ENCODE results near the gene MED14.

Gene MED14

DNA sequence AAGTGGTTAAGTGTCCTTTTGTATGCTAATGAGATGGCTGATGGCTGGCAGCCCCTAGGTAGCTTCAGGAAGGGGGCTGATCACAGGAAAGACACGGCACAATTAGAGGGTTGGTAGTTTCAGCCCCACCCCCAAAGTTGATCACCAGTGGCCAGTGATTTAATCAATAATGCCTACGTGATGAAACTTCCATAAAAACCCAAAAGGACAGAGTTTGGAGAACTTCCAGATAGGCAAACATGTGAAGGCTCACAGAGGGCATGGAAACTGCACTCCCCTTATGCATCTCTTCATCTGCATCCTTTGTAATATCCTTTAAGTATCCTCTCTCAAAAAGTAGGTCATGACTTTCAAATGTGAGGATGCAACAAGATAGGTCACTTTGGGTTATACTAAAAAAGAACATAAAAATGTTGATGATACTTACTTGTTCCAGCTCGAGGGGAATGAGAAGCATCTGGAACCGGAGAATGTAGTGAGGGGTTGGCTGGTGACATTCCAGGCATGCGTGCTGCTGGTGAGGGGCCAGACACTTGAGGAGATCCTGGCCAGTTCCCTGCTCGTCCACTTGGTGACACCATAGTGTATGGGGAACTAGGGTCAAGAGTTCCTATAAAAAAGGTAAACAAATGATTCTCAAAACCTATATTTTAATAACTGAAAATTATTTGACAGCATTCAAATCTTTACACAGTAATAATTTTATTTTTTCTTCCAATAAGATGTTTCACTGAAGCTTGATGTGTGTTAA, 71.3 kb downstream of the MED14 start:
- peak; percentile 15 for DNase-seq (ENCODE audit: low spot score)

DNA sequence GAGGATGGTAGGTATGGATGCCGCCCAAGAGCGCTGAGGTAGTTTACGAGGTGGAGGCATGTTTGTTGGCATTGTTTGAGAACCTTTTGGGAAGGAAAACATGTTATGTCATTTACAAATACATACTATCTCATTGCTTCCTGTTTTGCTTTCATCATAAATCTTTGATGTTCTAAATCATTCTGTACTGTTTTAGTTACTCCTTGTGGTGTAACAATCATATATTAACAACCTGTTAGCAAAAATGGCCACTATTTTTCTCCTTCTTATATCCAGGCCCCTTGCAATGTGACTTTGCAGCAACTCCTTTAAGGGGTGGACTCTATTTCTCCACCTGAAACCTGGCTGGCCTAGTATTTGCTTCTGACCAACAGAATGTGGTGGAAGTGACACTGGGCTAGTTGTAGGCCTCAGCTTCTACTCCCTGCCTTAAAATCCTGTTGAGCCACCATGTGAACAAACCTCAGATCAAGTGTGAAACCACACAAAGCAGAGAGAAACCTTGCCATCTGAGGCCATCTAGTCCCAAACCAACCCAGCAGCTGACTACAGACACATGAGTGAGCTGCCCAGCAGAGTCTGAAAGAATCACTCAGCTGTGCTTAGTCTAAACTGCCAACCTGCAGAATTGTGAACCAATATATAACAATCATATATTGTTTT, 72.1 kb downstream of the MED14 start:
- DNase-seq (ENCODE audit: low spot score), result no peak

- no peak for DNase-seq (ENCODE audit: low spot score)
These were observed 73.9 kb downstream of the MED14 start for GRCh38 chrX:40661489-40661888.

- no peak for DNase-seq (ENCODE audit: low spot score)
These were observed 75.0 kb downstream of the MED14 start for GRCh38 chrX:40660381-40660780.

- no peak for DNase-seq (ENCODE audit: low spot score)
These were observed 81.8 kb downstream of the MED14 start for GRCh38 chrX:40653535-40653934.

DNA sequence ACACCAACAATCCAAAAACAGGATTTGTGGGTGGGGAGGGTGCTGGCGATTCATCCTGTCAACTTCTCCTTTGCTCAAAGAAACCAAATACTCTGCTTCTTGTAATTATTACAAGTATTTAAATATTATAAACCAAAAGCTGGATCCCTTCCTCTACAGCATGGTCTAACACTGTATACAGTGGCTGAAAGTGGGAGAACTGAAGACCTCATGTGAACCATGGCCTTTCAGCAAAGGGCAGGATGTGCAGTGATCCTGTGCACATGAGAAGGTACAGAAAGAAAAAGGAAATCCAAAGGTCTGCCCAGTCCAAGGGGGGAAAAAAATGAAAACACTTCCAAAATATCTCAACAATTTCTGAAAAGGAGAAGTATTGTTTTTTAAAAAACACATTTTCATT, 82.7 kb downstream of the MED14 start:
- DNase-seq (ENCODE audit: low spot score), result no peak

- peak; percentile 62 for DNase-seq (ENCODE audit: low spot score)
These were observed 83.6 kb downstream of the MED14 start for GRCh38 chrX:40651620-40652223.

- DNase-seq (ENCODE audit: low spot score), result peak; percentile 84
These were observed 87.8 kb downstream of the MED14 start, which contains the start of gene CXorf38 for GRCh38 chrX:40647307-40648197. Gene CXorf38 (minus strand): TSS chrX:40647561. CDS start chrX:40647520, 41 bp downstream.

DNA sequence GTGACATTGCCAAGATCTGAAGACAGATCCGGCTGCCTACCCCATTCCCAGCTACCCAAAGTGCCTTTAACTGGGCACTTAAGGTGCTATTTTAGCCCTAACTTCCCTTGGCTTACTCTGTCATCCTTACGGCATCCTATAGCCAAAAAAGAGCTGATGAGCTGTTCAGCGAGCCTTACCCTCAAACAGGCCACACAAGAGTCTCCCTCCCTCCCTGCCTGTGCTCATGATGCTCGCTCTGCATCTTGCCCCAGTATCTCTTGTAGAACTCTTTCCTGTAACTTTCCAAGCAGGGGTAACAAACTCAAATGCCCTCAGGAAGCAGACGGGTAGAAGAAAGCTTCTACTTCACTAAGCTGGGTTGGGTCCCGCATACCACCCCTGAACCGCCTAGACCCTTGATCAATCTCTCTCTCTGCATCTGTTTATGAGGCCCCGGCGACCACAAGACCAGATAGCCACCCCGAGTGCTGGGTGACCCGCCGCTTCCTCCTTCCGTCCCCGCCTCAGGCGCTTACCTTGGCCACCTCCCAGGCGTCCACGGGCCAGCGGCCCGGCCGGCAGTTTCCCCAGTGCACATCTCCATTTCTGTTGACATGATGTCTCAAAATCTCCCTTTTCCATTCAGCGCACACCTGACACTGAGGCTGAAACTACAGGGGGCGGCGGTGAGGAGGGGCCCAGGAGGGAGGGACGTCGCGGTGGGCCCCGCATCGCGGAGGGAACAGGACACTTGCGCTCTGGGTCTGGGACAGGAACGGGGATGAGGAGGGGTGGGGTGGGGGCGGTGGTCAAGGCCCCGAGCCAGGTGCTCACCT, 88.6 kb downstream of the MED14 start:
- peak; percentile 2 for DNase-seq (ENCODE audit: low spot score)

DNA sequence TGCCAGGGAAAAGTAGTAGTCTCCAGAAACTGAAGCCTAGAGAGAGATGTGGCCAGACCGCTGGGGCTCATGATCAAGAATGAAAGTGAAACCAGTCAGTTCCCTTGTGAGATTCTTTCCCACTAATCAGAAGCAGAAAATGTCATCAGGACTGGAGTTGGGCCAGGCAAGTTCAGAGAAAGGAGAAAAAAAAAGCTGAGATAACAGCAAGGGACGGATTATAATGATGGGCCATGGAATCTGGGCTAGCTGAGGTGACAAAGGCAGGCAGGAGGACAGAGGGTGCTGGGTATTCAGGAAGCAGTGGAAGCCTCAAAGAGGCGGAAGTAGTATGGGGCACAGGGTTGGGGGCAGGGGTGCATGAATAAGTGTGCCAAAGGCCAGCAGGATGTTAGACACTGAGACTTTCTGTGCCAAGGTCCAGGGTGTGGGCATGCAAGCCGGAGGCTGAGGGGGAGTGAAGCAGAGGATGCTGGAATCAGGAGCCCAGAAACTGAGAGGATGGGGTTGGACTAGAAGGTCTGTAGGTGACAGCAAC, 90.5 kb downstream of the MED14 start:
- peak; percentile 35 for DNase-seq (ENCODE audit: low spot score)

GRCh38 chrX:40644176-40644575, 91.2 kb downstream of the MED14 start:
- peak; percentile 34 for DNase-seq (ENCODE audit: low spot score)

DNA sequence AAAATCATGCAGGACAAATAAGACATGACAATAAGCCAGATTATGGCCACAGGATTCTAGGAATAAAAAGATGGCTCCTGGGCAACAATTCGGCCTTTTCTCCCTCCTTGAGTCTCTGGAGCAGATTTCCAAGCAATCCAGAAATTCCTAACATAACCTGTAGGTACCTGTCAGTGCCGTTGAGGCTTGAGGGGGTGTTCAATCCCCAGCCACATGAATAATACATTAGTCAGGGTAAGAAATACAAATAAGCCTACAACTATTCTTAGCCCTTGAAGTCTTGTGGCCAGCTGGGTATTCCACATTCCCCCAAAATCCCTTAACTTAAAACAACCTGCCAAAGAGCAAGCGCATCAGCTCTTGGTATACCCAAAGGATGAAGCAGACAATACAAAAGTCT, 97.7 kb downstream of the MED14 start:
- no peak for DNase-seq (ENCODE audit: low spot score)

DNA sequence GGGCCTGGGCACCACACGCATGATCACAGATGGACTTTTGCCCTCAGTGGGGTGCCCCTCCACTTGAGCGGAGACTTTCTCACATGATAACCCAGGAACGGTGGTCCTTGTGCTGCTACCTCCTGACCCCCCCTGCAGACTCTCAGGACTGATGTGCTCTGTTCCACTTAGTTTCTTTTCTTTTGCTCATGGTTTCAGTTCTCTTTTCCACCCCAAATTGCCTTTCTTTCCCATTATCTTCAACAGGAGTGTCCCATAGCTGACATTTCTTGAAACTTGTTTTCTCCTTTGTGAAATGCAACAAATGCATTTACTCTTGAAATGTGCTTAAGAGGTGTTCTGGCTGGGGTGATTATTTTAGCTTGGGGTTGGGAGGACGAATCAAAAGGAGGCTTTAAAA, 103.1 kb downstream of the MED14 start:
- DNase-seq (ENCODE audit: low spot score), result no peak

DNA sequence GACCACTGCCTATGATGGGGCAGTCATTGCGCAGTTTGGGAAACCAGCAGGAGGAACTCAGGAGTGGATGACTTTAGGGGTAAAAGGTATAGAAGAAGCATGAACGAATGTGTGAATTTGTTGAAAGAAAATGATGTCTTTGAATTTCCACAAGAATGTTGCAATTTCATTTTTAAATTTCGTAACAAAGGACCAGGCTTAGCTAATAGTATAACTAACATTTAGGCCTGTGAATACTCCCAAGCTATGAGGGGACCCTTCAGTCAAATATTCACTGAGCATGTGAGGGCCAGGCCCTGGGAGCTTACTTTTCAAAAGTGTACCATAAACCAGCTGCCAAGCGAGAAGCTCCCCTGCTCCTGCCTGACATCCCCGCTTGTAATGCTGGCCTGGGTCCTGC, 106.8 kb downstream of the MED14 start:
- no peak for DNase-seq (ENCODE audit: low spot score)

- DNase-seq (ENCODE audit: low spot score), result peak; percentile 12
These were observed 110.0 kb downstream of the MED14 start for GRCh38 chrX:40625294-40625693.

- no peak for DNase-seq (ENCODE audit: low spot score)
These were observed 111.7 kb downstream of the MED14 start for GRCh38 chrX:40623665-40624064.

DNA sequence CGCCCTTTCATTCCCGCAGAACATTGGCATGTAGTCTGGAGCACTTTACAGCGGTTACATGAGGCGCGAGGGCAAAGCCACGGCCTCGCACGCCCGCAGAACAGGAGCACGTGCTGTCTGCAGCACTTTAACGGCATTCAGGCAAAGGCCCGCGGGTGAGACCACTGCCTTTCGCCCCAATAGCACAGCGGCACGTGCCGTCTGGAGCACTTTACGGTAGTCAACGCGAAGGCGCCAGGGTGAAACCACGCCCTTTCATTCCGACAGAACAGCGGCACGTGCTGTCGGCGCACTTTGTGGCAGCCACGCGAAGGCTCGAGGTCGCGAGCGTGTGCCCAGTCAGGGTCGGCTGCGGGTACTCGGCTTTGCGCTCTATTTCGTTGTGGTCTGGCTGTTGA, 112.2 kb downstream of the MED14 start, which contains the start of gene MPC1L:
Gene MPC1L, plus strand, starts transcription at position 290 of the 398 bp plus-strand sequence. CDS start 138 bp downstream, outside the sequence.
- DNase-seq (ENCODE audit: low spot score), result no peak

- no peak for DNase-seq (ENCODE audit: low spot score)
These were observed 112.7 kb downstream of the MED14 start for GRCh38 chrX:40622479-40623138.

GRCh38 chrX:40617566-40617965, 117.8 kb downstream of the MED14 start:
- DNase-seq (ENCODE audit: low spot score), result no peak

DNA sequence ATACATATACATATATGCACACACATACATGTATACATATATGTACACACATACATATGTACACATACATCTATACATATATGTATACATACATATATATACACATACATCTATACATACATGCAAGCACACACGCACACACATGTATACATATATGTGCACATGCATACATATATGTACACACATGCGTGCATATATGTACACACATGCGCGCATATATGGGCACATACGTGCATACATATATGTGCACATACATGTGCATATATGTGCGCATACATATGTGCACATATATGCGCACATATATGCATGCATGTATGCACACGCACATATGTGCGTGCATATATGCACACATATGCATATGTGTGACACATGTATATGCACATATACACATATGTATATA, 119.4 kb downstream of the MED14 start:
- no peak for DNase-seq (ENCODE audit: low spot score)

Data from Ammon's horn (tissue), 1 donor.